C4-2B (cell line): Measurements from ENCODE around the gene DNAJC19.

Source experiments
- CTCF ChIP-seq: fragments of 450-650 bp; conservative IDR thresholded peaks from 2 replicates; pipeline ENCODE4 v1.5.1; 2017; ENCODE audit warnings: mild to moderate bottlenecking
- ZFX ChIP-seq: fragments of 450-650 bp; IDR thresholded peaks from 2 replicates; pipeline ENCODE4 v1.6.1; 2017

GRCh38 chr3:181006541-181006940 is 17.0 kb upstream of the DNAJC19 start:
- no peak for TF ChIP-seq CTCF
- no peak for TF ChIP-seq ZFX
